ENCODE results near the gene PDE4D.
"Not testable (repeated sequence)": the region's sequence is repeated elsewhere in the genome, so short reads cannot be mapped to it uniquely, and the experiment has no call there.

- not testable (repeated sequence) for TF ChIP-seq CTCF, POLR2A (IDR thresholded peaks at IDR 0.05)
Measured at GRCh38 chr5:59762232-59762631, 131.3 kb downstream of the PDE4D start.
